ENCODE results near the gene GDF2. TPM values are rescaled to one million over a fixed set of nuclear protein-coding genes. Genes with fewer than 3 reads are reported as not detected.

The GDF2 gene
- total and polyA plus RNA-seq, 12 donors, result not detected

- H3K36me3 ChIP-seq, result no peaks in the 10 kb centered on the region
- H3K4me1 ChIP-seq, result no peaks in the 10 kb centered on the region
- H3K9me3 ChIP-seq, result no peaks in the 10 kb centered on the region
- WGBS, 2 donors, result 69 to 84% methylated on average over 3 of the region's 3 CpGs
- no peak overlapping the region for H3K4me3 ChIP-seq
- DNase-seq (no peak), ATAC-seq (no peak)
- no peak for TF ChIP-seq CTCF (IDR thresholded peaks at IDR 0.05)
- H3K27ac ChIP-seq, result no peak overlapping the region
- intact Hi-C loops (cut with DNase I), result no loop called here
- H3K27me3 ChIP-seq, result peaks cover 0 to 4% (median 0%) of the 10 kb centered on the region in 7 donors
These were observed 10.1 kb downstream of the GDF2 start for GRCh38 chr10:47332371-47332770.

- no peaks in the 10 kb centered on the region for H3K36me3 ChIP-seq
- TF ChIP-seq CTCF (IDR thresholded peaks at IDR 0.05), result no peak
- no peak overlapping the region for H3K4me3 ChIP-seq
- no peaks in the 10 kb centered on the region for H3K9me3 ChIP-seq
- WGBS, 2 donors, result 82 to 93% methylated on average over 3 of the region's 3 CpGs
- ATAC-seq (no peak), DNase-seq (no peak)
- no peaks in the 10 kb centered on the region for H3K4me1 ChIP-seq
- no peak overlapping the region for H3K27ac ChIP-seq
- peaks cover 0 to 4% (median 0%) of the 10 kb centered on the region in 7 donors for H3K27me3 ChIP-seq
- intact Hi-C loops (cut with DNase I), result no loop called here
These were observed 10.7 kb downstream of the GDF2 start for GRCh38 chr10:47332946-47333345.

DNA sequence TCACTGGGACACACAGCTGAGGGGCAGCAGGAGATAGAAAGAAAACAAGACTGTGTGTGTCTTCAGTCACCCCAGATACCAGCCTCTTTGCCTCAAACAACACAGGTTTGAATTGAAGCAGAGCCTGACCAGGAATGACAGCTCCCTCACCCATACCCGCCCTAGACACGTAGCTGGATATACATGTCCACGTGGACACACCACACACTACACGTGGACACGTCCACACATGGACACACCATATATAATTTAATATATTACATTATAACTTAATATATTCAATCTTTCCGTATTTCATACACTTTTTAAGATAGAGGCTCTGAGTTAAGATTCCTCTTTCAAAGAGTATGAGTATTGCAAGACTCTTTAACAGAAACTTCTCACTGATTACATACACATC is 11.3 kb downstream of the GDF2 start:
- Histone ChIP-seq H3K9me3 (no peaks in the 10 kb centered on the region), H3K27ac (no peak overlapping the region), H3K4me1 (no peaks in the 10 kb centered on the region), H3K4me3 (no peak overlapping the region), H3K36me3 (no peaks in the 10 kb centered on the region), H3K27me3 (peaks cover 0 to 4% (median 0%) of the 10 kb centered on the region in 7 donors)
- 87 to 90% methylated on average over 6 of the region's 6 CpGs for WGBS, 2 donors
- intact Hi-C loops (cut with DNase I), result no loop called here
- ATAC-seq (no peak), DNase-seq (no peak)
- TF ChIP-seq CTCF (IDR thresholded peaks at IDR 0.05), result no peak

DNA sequence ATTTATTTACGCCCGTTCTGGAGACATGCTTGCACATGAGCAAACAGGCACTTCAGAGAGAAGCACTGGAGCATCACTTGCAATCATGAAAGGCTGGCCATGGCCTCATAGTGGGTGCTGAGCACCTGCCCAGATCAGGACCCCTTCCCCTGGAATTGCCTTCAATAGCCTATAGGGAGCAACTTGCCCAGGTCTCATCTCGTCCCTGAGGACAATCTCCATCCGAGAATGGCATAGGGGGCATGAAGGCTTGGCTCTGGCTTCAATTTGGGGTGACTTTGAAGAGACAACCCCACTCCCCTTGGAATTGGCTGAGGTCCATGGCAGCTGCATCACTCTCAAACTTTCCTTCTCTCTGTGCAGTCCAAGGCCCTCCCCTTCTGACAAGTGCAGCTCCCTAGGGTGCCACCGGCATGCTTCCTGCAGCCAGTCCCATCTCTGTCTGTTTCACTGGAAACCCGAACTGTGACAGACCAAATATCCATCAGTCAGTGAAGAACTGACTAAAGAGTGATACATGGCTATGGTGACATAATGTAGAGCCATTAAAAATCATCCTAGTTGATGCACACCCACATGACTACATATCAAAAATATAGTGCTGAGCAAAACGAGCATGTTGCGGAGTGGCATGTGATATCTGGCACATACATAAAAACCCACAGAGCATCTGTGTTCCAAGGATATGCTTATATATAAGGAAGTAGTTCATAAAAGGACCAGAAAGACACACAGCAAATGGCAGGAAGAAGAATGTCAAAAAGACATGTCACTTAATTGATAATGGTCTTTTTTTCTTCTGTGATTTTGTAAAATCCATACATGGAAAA is 12.4 kb downstream of the GDF2 start:
- peaks cover 0 to 4% (median 0%) of the 10 kb centered on the region in 7 donors for H3K27me3 ChIP-seq
- WGBS, 2 donors, result 75 to 81% methylated on average over 8 of the region's 8 CpGs
- TF ChIP-seq CTCF (IDR thresholded peaks at IDR 0.05), result no peak
- ATAC-seq (no peak), DNase-seq (no peak)
- no peak overlapping the region for H3K27ac ChIP-seq
- H3K4me1 ChIP-seq, result no peaks in the 10 kb centered on the region
- intact Hi-C loops (cut with DNase I), result no loop called here
- no peak overlapping the region for H3K4me3 ChIP-seq
- H3K9me3 ChIP-seq, result no peaks in the 10 kb centered on the region
- H3K36me3 ChIP-seq, result no peaks in the 10 kb centered on the region

Data from heart right ventricle (tissue), 16 donors.